ENCODE data around the gene TCAF1.

DNA sequence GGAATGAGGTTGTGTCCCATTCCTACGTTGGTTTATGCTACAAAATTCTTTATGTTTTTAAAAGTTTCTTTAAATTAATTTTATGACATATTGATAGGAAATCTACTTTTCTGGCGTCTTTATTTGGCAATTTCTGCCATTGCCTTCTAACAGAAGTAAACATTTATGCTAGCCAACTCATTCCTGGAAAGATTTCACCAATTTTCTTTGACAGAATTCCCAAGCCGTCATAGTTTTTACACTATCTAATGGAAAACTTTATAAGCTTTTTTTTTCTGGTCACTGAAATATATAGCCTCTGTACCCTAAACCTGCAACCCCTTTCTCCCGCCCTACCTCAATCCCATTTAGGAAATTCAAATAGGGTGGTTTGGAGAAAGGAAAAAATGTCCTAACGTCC lies 6.1 kb upstream of the TCAF1 start:
- TF ChIP-seq POLR2A (IDR thresholded peaks at IDR 0.05): no peak
- TF ChIP-seq, protein P1, sequence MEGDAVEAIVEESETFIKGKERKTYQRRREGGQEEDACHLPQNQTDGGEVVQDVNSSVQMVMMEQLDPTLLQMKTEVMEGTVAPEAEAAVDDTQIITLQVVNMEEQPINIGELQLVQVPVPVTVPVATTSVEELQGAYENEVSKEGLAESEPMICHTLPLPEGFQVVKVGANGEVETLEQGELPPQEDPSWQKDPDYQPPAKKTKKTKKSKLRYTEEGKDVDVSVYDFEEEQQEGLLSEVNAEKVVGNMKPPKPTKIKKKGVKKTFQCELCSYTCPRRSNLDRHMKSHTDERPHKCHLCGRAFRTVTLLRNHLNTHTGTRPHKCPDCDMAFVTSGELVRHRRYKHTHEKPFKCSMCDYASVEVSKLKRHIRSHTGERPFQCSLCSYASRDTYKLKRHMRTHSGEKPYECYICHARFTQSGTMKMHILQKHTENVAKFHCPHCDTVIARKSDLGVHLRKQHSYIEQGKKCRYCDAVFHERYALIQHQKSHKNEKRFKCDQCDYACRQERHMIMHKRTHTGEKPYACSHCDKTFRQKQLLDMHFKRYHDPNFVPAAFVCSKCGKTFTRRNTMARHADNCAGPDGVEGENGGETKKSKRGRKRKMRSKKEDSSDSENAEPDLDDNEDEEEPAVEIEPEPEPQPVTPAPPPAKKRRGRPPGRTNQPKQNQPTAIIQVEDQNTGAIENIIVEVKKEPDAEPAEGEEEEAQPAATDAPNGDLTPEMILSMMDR (IDR thresholded peaks at IDR 0.05): no peak
